HG03342 (cell line): ENCODE measurements around the gene RETN.

ENCODE experiments used
- ATAC-seq: cut with Tn5 transposase; IDR thresholded peaks from one replicate; pipeline ENCODE4 v1.9.1; 2021; ENCODE audit warnings: mild to moderate bottlenecking, moderate library complexity; ENCODE audit not compliant: unreplicated experiment

RETN gene, protein sequence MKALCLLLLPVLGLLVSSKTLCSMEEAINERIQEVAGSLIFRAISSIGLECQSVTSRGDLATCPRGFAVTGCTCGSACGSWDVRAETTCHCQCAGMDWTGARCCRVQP

DNA sequence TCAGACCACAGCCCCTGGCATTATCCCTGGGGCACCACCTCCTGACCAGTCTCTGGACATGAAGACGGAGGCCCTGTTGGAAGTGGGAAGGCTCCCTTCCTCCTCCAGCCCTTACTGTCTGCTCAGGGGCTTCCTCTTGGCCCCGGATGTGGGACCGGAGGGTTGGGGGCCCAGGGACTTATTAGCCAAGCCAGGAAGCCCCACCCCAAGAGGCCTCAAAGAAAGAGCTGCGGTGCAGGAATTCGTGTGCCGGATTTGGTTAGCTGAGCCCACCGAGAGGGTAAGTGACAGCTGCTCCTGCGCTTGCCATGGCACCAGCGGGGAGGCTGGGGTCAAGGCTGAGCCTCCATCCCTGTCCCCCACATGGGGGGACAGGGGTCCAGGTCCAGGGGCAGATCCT, at the start of gene RETN:
RETN (plus strand) TSS at position 208 of the 400 bp plus-strand sequence. CDS start 278 bp downstream, outside the sequence.
- ATAC-seq = no peak

DNA sequence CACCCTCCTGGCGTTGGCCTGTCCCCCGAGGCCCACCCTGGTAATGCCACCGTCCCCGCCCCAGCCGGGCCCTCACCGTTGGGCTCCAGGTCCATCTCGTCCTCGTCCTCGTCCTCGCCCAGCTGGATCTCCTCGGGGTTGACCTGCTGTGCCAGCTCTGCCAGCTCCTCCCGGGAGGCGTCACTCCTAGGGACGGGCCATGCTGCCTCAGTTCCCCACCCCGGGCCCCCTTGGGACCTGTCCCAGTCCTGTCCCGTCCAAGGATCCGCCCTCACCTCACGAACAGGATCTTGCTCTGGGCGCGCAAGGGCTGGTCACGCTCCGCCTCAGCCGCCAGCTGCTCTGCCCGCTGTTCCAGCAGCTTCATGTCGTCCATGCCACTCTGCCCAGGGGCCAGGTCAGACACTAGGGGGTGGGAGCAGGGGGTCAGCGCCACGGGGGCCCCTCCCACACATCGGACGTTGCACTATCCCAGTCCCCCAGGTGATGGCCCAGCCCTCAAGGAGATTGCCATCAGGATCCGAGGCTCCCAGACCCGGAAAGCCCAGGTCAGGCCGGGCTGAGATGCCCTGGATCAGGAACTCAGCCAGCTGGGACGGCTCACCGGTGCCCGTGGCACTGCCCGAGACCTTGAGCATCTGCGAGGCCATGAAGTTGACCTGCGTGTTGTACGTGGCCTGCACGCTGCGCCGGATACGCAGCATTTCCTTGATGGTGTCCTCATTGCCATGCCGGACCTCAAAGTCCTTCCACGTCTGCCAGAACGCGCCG, 49.0 kb upstream of the RETN start:
- ATAC-seq = no peak

DNA sequence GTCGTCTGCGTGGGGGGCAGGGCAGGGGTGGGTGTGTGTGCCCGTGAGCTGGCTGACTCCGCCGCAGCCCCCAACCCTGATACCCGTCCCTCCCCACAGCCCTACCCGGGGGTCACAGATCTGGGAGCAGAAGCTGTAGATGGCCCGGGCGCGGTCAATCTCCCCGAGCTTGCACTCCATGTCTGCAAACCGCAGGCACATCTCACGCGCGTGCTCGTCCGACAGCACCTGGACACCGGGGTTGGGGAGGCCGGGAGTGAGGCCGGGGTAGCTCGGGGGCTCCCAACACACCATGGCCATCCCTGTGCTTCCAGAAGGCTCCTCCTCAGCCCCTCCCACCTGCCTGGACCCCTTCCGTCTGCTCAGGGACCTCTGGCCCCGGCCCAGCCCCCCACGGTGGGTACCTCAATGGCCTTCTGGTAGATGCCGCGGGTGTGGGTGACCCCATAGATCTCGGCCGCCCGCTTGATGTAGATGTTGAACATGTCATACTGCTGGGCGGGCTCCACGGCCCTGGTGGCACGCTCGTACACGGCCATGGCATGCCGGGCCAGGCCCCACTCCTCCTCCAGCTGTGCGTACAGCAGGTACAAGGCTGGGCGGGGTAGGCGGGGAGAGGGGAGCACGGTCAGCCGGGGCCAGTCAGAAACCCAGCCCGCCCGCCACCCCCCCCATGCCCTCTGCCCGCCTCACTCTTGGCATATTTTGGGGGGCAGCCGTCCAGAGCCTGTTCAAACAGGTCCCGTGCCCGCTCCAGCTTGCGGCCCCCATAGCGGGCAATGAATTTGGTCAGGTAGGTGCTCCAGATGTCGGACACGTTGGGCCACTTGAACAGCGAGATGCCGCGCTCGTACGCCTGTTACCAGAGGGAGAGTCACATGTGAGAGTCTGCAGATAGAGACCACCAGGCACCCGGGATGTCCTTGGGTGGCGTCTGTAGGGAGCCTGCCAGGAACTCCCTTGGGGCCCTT, 48.1 kb upstream of the RETN start:
- ATAC-seq = no peak

DNA sequence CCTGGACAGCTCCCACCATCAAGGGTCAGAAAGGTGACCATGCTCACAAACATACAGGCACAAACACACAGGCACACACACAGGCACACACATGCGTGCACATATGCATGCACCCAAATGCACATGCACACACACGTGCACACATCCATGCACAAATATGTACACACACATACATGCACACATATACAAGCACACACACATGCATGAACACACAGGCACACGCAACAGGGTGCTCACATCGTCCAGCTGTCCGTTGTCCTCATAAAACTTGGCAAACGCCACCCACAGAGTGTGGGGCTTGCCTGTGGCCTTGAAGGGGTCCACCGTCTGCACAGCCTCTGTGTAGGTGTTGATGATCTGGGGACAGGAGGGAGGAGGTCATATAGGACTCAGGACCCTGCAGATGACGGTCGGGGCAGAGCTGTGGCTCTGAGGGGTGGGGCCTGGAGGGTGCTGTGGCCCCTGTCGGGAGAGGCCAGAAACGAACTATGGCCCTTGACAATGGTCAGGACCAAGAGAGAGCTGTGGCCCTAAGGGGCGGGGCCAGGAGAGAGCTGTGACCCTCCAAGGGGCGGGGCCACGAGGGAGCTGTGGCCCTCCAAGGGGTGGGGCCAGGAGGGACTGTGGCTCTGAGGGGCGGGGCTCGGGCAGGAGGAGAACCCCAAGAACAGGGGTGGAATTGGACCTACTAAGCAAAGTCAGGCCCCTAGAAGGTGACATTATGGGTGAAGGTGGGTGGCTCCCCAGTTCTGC, 45.7 kb upstream of the RETN start:
- ATAC-seq = no peak

DNA sequence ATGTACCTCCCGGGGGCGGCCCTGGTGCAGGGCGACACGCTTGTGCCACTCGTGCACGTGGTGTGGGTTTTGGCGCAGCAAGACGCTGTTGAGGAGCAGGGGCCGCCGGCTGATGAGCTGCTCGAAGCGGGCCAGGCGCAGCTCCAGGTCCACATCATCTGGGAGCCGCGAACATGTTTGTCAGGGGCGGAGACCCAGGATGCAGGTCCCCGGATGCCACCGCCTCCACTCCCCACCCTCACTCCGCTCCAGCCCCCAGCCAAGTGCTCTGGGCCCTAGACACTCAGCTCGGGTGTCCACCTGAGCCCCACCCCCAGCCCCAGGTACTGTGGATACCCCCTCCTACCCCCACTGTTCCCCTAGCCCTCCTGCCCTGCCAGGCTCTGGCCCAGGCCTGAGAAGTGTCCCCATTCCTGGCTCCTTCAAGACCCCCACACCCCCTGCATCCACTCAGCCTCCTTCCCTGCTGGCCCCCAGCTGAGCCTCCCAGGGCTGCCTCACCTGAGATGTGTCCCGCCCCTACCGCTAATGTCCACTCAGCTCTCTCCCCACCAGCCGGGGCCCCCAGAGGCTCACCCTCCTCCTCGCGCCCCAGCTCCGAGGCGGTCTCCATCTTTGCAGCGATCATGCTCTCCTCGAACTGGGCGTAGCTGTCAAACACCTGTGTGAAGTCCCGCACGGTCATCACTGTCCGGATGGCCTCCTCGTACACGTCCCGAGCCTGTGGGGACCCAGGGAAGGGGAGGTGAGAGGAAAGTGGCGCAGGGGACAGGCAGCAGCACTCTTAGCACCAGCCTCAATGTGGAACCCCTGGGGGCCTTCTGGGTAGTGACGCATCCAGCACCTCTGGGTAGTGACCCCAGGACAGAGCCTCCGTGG, 44.9 kb upstream of the RETN start:
- no peak for ATAC-seq

DNA sequence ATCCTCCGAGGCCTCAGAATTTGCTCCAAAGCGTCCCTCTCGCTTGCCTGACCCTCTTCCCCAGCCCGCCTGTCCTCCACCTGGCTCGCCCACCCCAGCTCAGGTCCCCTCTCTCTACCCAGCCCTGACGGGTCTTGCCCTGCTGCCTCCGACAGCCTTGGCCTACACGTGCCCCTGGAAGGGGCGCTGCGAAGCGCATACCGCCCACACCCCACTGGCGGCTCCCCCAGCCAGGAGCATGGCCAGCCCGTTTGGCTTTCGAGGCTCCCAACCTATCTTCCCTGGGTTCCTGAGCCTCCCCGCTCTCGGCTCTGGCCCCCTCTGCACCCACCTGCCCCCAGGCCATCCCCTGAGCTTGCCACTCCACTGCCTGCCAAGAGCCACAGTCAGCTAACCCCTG, 44.0 kb upstream of the RETN start:
- ATAC-seq = no peak

DNA sequence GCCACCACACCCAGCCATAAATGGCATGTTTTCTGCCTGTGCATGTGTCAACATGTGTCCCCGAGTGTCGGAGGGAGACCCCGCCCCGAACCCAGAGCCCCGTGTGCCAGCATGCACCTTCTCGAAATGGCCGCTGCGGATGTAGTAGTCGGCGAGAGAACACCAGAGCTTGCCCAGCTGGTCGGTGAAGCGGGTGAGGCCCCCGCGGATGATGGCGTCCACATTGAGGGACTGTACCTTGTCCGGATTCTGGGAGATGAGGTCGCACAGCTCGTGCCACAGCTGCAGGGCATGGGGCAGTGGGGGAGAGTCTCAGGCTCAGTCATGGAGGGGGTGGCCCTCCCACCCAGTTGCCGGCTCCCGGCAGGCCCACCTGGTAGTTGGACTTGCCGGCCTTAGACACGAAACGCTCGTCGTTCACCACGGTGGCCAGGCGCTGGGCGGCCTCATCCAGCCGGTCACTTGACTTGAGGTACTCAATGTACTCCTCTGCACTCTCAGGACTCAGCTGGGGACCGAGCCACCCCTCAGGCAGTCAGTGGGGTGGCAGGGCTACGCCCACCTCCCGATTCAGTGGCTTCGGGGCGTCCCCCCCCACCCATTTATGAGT, 43.0 kb upstream of the RETN start:
- ATAC-seq = no peak

DNA sequence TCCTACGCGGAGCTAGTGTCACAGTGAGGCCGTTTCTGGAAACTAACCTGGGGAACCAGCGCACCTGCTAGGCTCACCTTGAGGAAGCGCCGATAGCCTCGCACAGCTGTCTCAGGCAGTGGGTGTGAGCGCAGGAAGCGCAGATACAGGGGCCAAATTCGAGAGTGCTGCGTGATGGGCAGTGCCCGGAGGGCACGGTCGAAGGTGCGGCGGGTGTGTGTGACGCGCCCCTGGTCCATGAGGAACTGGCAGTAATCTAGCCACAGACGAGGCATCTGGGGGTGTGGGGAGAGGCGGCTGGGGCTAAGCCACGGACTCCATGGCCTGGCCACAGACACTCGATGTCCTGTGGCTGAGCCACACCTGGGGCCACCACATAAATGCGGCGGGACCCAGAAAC, 41.7 kb upstream of the RETN start:
- no peak for ATAC-seq

DNA sequence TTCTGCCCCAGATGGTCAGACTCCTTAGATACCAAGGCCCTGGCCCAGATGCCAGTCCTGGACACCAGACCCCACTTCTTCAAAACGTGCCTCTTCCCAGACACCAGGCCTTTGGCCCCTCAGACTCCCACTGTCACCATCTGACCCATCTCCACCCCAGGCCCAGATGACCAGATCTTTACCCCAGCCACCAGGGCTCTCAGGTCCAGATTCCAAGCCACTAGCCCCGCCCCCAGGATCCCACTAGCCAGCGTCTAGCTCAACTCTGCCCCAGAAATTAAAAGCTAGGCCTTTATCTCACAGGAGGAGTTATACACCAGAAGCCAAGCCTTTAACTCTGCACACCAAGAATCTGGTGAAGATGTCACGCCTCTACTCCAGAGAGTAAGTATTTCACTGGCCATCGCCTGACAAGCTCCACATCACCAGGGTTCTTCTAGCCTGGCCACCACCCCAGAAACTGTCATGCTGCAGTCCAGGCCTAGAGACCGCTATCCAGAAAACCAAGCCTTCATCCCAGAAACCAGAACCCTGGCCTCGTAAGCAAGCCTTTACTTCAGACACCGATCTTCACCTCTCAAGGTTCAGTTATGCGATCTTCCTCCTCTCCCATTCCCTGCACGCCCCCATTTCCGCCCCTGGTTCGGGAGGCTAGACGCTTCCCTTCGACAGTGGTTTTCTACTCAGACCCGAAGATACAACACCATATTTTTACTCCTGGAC, 40.1 kb upstream of the RETN start:
- ATAC-seq = no peak

DNA sequence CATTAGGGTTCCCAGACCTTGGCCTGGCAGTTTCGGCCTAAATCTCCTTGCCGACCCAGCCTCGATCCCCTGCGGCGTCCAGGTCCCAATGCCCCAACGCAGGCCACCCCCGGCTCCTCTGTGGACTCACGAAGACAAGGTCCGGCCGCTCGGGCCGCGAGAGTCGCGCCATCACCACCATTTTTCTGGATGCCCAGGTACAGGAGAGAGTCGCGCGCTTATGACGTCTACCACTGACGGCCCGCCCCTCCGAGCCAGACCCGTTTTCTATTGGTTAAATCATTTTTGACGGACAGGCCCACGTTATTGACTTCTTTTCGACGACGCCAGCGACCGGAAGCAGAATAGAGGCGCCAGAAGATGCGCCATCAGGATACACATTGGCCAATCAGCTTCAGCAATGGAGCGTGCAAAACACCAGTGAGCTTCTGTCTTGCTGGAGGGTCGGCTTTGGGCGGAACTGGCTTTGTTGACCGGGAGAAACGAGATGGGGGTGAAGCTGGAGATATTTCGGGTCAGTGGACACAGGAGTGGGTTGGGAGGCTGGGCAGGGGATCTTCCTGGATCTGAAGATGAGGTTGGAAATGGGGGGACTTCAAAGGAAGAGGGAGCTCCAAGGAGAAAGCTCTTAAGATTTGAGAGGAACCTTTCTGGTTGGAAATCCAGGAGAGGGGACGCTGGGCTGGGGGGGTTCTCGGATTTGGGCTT, 39.3 kb upstream of the RETN start, which contains the start of the genes PET100 and XAB2:
PET100 (plus strand) TSS at position 447 of the 708 bp plus-strand sequence; CDS start at position 488, 41 bp downstream.
XAB2 (minus strand) TSS at position 199 of the 708 bp plus-strand sequence; CDS start at position 181, 18 bp downstream.
- peak; percentile 84 for ATAC-seq

DNA sequence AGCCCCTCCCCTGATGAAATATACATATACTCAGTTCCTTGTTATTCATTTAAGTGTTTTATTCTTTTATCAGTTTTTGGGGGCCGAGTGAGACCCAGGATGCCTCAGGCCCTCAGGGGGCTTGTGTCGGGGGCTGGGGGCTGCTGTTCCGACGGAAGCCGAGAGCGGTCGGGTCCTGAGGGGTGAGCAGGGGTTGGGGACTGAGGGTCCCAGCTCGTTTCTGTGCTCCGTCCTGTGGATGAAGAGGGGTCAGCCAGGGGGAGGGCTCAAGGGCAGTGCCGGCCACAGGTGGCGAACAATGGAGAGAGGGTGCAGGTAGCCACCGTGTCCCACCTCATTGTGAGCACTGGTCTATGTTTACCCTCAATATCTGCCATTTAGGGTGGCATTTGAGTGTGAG, 37.3 kb upstream of the RETN start:
- no peak for ATAC-seq

DNA sequence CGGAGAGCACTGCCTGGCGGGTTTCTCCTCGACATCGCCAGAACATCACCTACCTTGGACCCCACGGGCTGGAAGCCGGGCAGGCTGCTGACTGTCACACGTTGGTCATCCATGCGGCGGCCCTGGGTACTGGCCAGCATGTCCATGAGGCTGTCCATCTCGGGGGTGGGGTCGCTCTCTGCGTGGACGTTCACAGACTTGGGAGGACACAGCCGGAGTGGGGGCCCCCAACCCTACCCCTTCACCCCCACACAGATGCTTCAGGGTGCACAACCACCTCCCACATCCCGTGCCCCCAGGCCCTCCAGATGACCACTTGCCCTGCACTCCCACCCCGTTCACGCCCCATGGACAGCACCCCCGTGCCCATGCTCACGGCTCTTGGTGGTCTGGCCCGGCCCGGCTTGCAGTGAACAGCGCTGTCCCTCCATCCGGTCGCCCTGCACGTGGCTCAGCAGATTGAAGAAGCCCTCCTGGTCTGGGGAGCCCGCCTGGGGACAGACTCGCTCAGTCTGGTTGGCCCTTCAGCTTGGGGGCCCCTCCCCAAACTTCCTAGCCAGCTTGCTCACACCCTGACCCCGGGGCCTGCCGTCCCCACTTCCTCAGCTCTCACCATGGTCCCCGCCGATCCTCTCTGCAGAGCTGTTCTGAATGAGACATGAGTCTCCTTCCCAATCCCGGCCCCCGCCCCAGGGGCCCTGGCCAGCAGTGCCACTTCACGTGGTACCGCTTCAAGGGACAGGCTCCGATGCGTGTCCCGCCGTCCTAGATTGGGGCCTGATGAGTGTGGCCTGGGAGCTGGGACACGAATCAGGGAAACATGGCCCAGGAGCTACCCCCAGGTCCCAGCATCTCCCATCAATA, 36.3 kb upstream of the RETN start:
- ATAC-seq = no peak

DNA sequence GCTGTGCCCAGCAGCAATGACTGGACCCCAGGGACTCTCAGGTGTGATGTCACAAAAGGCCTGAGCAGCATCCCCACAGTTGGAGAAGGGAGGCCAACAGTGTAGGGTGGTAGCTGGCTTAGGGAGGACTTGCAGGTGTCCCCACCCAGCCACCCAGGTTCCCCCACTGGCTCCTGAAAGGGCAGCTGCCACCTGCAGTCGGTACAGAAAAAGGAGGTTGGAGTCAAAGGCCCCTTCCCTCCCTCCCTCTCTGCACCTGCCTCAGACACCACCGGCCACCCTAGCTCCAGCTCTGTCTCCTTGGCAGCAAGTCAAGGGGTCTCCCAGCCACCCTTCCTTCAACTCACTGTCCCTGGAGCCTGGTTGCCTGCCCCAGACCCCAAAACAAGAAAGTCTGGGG, 35.2 kb upstream of the RETN start, which contains the start of gene PCP2:
PCP2 (minus strand) TSS at position 22 of the 400 bp plus-strand sequence. CDS start 262 bp downstream, outside the sequence.
- ATAC-seq = no peak

DNA sequence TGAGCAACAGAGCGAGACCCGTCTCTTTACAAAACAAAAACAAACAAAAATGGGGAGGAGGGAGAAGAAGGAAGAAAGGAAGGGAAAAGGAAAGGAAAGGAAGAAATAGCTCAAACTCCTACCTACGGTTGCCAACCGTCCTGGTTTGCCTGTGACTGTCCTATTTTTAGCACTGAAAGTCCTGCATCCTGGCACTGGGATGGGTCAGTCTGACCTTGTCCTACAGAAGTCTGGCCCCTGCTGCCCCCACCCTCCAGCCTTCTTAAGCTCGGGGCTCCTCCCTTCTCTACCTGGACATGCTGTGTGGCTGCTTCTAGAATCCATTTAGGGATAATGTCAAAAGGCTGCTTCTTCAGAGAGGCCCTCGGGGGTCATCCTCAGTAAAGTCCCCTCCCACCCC, 33.2 kb upstream of the RETN start:
- no peak for ATAC-seq

DNA sequence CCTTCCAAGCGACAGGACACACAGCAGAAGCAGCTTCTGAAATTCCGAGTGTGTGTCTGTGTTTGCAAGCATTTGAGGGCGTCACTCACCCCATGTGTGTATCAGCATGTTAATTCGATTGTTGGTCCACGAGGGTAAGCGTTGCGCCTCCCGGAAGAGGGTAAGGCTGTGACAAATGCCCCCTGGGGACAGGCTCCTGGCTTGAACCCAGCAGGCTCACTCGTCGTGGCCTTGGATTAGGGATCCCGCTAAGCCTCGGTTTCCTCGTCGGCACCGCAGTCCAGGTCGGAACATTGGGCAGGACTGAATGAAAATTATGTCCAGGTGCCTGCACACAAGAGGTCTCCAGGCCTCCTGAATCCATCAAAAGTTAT, 32.5 kb upstream of the RETN start:
- ATAC-seq = no peak

DNA sequence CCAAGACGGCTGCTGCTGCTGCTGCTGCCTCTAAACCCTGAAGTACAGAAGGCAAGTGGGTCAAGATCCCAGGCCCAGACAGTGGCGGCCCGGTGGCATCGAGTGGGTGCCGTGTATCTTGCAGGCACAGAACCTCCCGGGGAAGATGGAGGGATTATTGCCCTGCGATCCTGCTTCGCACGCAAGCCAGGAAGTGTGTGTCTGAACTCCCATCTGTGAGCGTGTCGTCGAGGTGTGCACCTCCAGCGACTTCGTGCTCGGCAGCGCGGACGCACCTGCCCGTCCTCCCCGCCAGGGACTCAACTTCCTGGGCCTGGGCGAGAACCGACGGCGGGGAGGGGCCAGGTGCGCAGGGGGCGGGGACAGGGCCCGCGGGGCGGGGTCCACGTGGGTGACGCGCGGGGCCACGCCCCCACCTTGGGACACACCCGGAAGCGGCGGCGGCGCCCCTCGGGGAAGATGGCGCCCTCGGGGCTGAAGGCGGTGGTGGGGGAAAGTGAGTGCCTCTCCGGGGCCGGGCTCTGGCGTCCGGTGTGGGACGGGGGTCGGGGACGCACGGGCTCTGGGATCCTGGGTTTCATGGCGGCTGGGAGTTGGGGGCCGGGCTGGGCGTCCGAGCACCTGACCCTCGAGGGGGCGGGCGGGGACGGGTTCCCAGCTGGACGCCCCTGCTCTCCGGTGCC, 32.0 kb upstream of the RETN start, which contains the start of gene STXBP2:
STXBP2 (plus strand) TSS at position 420 of the 683 bp plus-strand sequence; CDS start at position 460, 40 bp downstream.
- ATAC-seq = peak; percentile 74
